Endothelial cell (in vitro differentiated cells): Measurements from ENCODE around the gene GALK1. TPM values are rescaled to one million over a fixed set of nuclear protein-coding genes. Genes with fewer than 3 reads are reported as not detected.
"Not testable (repeated sequence)": the region's sequence is repeated elsewhere in the genome, so short reads cannot be mapped to it uniquely, and the experiment has no call there.

Source experiments
- DNase-seq: peaks from one replicate; pipeline ENCODE4 v3.0.0; 2021; ENCODE audit warnings: low spot score
- H3K27ac Mint-ChIP-seq: one replicate; pipeline ENCODE4 v1.8.0; 2021; ENCODE audit warnings: mixed read lengths, inconsistent platforms; ENCODE audit not compliant: unreplicated experiment
- H3K27me3 Mint-ChIP-seq: one replicate; pipeline ENCODE4 v1.8.0; 2021; ENCODE audit warnings: mild to moderate bottlenecking, moderate library complexity, mixed read lengths, inconsistent platforms; ENCODE audit not compliant: unreplicated experiment
- H3K36me3 Mint-ChIP-seq: one replicate; pipeline ENCODE4 v1.8.0; 2021; ENCODE audit warnings: mild to moderate bottlenecking, low read depth, mixed read lengths, inconsistent platforms; ENCODE audit not compliant: unreplicated experiment
- H3K4me1 Mint-ChIP-seq: one replicate; pipeline ENCODE4 v1.8.0; 2021; ENCODE audit warnings: mild to moderate bottlenecking, mixed read lengths, inconsistent platforms; ENCODE audit not compliant: unreplicated experiment
- H3K4me3 Mint-ChIP-seq: one replicate; pipeline ENCODE4 v1.8.0; 2021; ENCODE audit warnings: mild to moderate bottlenecking, mixed read lengths, inconsistent platforms; ENCODE audit not compliant: unreplicated experiment
- H3K9me3 Mint-ChIP-seq: one replicate; pipeline ENCODE4 v1.8.0; 2021; ENCODE audit warnings: mixed read lengths, inconsistent platforms; ENCODE audit not compliant: unreplicated experiment
- CTCF ChIP-seq: fragments of 200-600 bp; sonication (generic); IDR thresholded peaks from one replicate; pipeline ENCODE4 v1.5.0; 2021; ENCODE audit warnings: antibody characterized with exemption; ENCODE audit not compliant: unreplicated experiment
- total RNA-seq: library from RNA; stranded (reverse); fragmentation: NEBNext Ultra II Directional; extraction: Animal tissue kit (Norgen Biotek cat#: 25700); gene quantifications from one replicate; pipeline ENCODE4 v1.2.1, GENCODE V29; 2021; ENCODE audit not compliant: unreplicated experiment

The GALK1 gene
- total RNA-seq, 1 donor from 2014 or later = 18.0 TPM

- peaks cover 9% of the 10 kb centered on the region for H3K27me3 Mint-ChIP-seq
- H3K4me3 Mint-ChIP-seq = no peak overlapping the region
- no peaks in the 10 kb centered on the region for H3K9me3 Mint-ChIP-seq
- no peaks in the 10 kb centered on the region for H3K36me3 Mint-ChIP-seq
- no peak overlapping the region for H3K27ac Mint-ChIP-seq
- no peak for TF ChIP-seq CTCF
- no peak for DNase-seq
- no peaks in the 10 kb centered on the region for H3K4me1 Mint-ChIP-seq
Observed at GRCh38 chr17:75763613-75764416, 1.2 kb downstream of the GALK1 start.

- TF ChIP-seq CTCF = no peak
- H3K27me3 Mint-ChIP-seq = peaks cover 10% of the 10 kb centered on the region
- no peak overlapping the region for H3K4me3 Mint-ChIP-seq
Observed at GRCh38 chr17:75763269-75763607, 1.8 kb downstream of the GALK1 start.

GRCh38 chr17:75762513-75763268, 2.3 kb downstream of the GALK1 start:
- no peak for TF ChIP-seq CTCF
- H3K4me3 Mint-ChIP-seq = no peak overlapping the region
- H3K27ac Mint-ChIP-seq = peak overlapping the region; percentile 72
- H3K9me3 Mint-ChIP-seq = no peaks in the 10 kb centered on the region
- no peak for DNase-seq
- no peaks in the 10 kb centered on the region for H3K4me1 Mint-ChIP-seq
- no peaks in the 10 kb centered on the region for H3K36me3 Mint-ChIP-seq
- peaks cover 9% of the 10 kb centered on the region for H3K27me3 Mint-ChIP-seq

More at GRCh38 chr17:75763269-75763607, 1.8 kb downstream of the GALK1 start:
- H3K36me3 Mint-ChIP-seq = no peaks in the 10 kb centered on the region
- no peak overlapping the region for H3K27ac Mint-ChIP-seq
- H3K4me1 Mint-ChIP-seq = no peaks in the 10 kb centered on the region
- DNase-seq = no peak
- H3K9me3 Mint-ChIP-seq = no peaks in the 10 kb centered on the region

GRCh38 chr17:75759978-75760640, 4.9 kb downstream of the GALK1 start:
- not testable (repeated sequence) for DNase-seq, H3K4me3 Mint-ChIP-seq, H3K36me3 Mint-ChIP-seq, H3K27ac Mint-ChIP-seq, H3K9me3 Mint-ChIP-seq, H3K4me1 Mint-ChIP-seq, H3K27me3 Mint-ChIP-seq

- H3K27me3 Mint-ChIP-seq = peaks cover 8% of the 10 kb centered on the region
- H3K4me3 Mint-ChIP-seq = peak overlapping the region; percentile 62
- H3K4me1 Mint-ChIP-seq = peaks cover 9% of the 10 kb centered on the region
- H3K36me3 Mint-ChIP-seq = peaks cover 3% of the 10 kb centered on the region
- no peak for TF ChIP-seq CTCF
- DNase-seq = no peak
- no peaks in the 10 kb centered on the region for H3K9me3 Mint-ChIP-seq
- H3K27ac Mint-ChIP-seq = no peak overlapping the region
Observed at GRCh38 chr17:75759457-75759856, 5.5 kb downstream of the GALK1 start.
